DOHH2 (cell line): ENCODE data around the gene PAPLN.

Experiments used
- CTCF ChIP-seq: fragments of 200-600 bp; sonication (generic); IDR thresholded peaks from one replicate; pipeline ENCODE4 v1.5.1; 2014; ENCODE audit warnings: antibody characterized with exemption, mild to moderate bottlenecking, low read depth, low read length; ENCODE audit not compliant: poor library complexity, severe bottlenecking
- EZH2phosphoT487 ChIP-seq: fragments of 200-600 bp; sonication (generic); IDR thresholded peaks from 2 replicates; pipeline ENCODE4 v1.6.1; 2017; ENCODE audit warnings: borderline replicate concordance, mild to moderate bottlenecking, antibody characterized with exemption, low read length, moderate library complexity, mixed read lengths

GRCh38 chr14:73293782-73294781 lies 56.8 kb downstream of the PAPLN start:
- TF ChIP-seq CTCF (no peak), EZH2phosphoT487 (no peak)
